ENCODE measurements around the gene FNBP1L.

FNBP1L gene

DNA sequence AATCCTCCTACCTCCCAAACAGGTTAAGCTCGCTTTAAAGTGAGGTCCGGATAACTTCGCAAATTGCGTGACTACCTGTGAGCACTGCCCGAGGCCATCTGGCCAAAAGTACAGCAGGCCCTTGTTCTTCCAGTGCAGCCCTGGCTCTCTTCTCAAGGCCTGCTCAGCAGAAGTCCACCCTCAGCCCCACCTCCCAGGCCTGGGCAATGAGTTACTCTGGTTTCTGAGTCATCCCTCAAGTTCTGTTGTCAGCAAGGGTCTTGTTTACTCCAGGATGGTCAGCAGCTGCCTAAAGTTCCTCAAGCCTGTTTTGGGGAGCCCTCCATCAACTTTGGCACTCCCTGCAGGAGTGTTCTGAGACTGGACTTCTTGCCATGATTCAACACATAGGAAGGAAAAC is 132.0 kb downstream of the FNBP1L start:
- Histone ChIP-seq H3K4me3 (ENCODE audit: low read length, poor library complexity, severe bottlenecking) (no peak overlapping the region), H3K9ac (ENCODE audit: low read depth, low read length, poor library complexity, severe bottlenecking) (no peak overlapping the region), H3F3A (ENCODE audit: low read depth) (no peaks in the 10 kb centered on the region), H4K20me1 (ENCODE audit: insufficient read depth, low read length, poor library complexity, severe bottlenecking) (no peaks in the 10 kb centered on the region), H3K9me3 (ENCODE audit: insufficient read depth, low read depth, low read length) (no peaks in the 10 kb centered on the region), H3K36me3 (ENCODE audit: insufficient read depth, low read length) (no peaks in the 10 kb centered on the region), H3K4me1 (ENCODE audit: insufficient read depth, low read length, poor library complexity, severe bottlenecking) (no peaks in the 10 kb centered on the region), H2AFZ (ENCODE audit: low read length) (no peak overlapping the region), H3K9me2 (replicated peaks; ENCODE audit: low read depth, low read length) (no peaks in the 10 kb centered on the region), H3K79me2 (ENCODE audit: insufficient read depth, low read length) (no peaks in the 10 kb centered on the region), H3K4me2 (ENCODE audit: low read depth, low read length, poor library complexity, severe bottlenecking) (no peak overlapping the region), H3K27me3 (ENCODE audit: insufficient read depth, low read length, poor library complexity, severe bottlenecking) (no peaks in the 10 kb centered on the region)
- TF ChIP-seq, protein P1, sequence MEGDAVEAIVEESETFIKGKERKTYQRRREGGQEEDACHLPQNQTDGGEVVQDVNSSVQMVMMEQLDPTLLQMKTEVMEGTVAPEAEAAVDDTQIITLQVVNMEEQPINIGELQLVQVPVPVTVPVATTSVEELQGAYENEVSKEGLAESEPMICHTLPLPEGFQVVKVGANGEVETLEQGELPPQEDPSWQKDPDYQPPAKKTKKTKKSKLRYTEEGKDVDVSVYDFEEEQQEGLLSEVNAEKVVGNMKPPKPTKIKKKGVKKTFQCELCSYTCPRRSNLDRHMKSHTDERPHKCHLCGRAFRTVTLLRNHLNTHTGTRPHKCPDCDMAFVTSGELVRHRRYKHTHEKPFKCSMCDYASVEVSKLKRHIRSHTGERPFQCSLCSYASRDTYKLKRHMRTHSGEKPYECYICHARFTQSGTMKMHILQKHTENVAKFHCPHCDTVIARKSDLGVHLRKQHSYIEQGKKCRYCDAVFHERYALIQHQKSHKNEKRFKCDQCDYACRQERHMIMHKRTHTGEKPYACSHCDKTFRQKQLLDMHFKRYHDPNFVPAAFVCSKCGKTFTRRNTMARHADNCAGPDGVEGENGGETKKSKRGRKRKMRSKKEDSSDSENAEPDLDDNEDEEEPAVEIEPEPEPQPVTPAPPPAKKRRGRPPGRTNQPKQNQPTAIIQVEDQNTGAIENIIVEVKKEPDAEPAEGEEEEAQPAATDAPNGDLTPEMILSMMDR (conservative IDR thresholded peaks at IDR 0.05; ENCODE audit: low read length), result no peak
- no peak for TF ChIP-seq EZH2phosphoT487 (IDR thresholded peaks at IDR 0.05; ENCODE audit: borderline replicate concordance)

- Histone ChIP-seq H3K4me3 (ENCODE audit: low read length, poor library complexity, severe bottlenecking) (no peak overlapping the region), H3K9ac (ENCODE audit: low read depth, low read length, poor library complexity, severe bottlenecking) (no peak overlapping the region), H3K4me2 (ENCODE audit: low read depth, low read length, poor library complexity, severe bottlenecking) (no peak overlapping the region), H3F3A (ENCODE audit: low read depth) (no peaks in the 10 kb centered on the region), H3K9me3 (ENCODE audit: insufficient read depth, low read depth, low read length) (no peaks in the 10 kb centered on the region), H3K36me3 (ENCODE audit: insufficient read depth, low read length) (no peaks in the 10 kb centered on the region), H3K4me1 (ENCODE audit: insufficient read depth, low read length, poor library complexity, severe bottlenecking) (no peaks in the 10 kb centered on the region), H4K20me1 (ENCODE audit: insufficient read depth, low read length, poor library complexity, severe bottlenecking) (no peaks in the 10 kb centered on the region), H3K9me2 (replicated peaks; ENCODE audit: low read depth, low read length) (no peaks in the 10 kb centered on the region), H3K79me2 (ENCODE audit: insufficient read depth, low read length) (no peaks in the 10 kb centered on the region), H3K27me3 (ENCODE audit: insufficient read depth, low read length, poor library complexity, severe bottlenecking) (no peaks in the 10 kb centered on the region), H2AFZ (ENCODE audit: low read length) (no peak overlapping the region)
- TF ChIP-seq EZH2phosphoT487 (IDR thresholded peaks at IDR 0.05; ENCODE audit: borderline replicate concordance), result no peak
- TF ChIP-seq, protein P1 (conservative IDR thresholded peaks at IDR 0.05; ENCODE audit: low read length), result no peak
Observed at GRCh38 chr1:93581917-93582850, 134.3 kb downstream of the FNBP1L start.

DNA sequence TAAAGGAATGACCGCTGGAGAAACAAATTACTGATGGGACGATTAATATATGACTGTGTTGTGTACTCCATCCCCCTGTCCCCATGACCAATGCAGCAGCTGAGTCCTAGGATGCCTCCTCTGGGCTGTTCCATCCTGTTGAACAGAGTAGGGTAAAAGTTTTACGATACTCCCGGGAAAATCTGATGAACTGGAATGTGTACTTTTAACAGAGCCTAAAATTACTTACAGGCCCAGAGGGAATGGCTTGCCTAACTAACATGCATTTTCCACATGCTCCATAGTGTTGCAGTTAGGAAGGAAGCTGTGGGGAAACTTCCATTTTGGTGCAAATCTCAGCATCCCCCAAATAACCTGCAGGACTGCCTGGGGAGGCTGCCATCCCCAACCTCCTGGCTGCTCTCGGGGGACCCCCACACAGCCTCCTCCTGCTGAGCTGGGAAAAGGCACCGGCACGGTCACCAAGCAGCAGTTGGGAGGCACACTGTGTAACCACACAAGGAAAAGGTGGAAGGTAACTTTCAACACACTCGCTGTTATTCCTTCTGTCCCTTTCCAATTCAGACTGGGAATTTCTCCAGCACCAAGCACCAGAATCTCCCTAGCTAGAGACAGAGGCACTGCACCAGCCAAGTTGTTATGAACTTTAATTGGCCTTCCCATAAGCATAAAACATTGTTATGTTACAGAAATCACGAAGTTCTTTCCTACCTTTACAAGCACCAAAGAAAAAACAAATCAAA is 136.5 kb downstream of the FNBP1L start:
- TF ChIP-seq EZH2phosphoT487 (IDR thresholded peaks at IDR 0.05; ENCODE audit: borderline replicate concordance), result no peak
- TF ChIP-seq, protein P1 (conservative IDR thresholded peaks at IDR 0.05; ENCODE audit: low read length), result no peak
- no peaks in the 10 kb centered on the region for H3F3A ChIP-seq (ENCODE audit: low read depth)
- peaks cover 22% of the 10 kb centered on the region for H3K4me1 ChIP-seq (ENCODE audit: insufficient read depth, low read length, poor library complexity, severe bottlenecking)
- H3K9me3 ChIP-seq (ENCODE audit: insufficient read depth, low read depth, low read length), result no peaks in the 10 kb centered on the region
- no peak overlapping the region for H3K4me3 ChIP-seq (ENCODE audit: low read length, poor library complexity, severe bottlenecking)
- H3K4me2 ChIP-seq (ENCODE audit: low read depth, low read length, poor library complexity, severe bottlenecking), result no peak overlapping the region
- H4K20me1 ChIP-seq (ENCODE audit: insufficient read depth, low read length, poor library complexity, severe bottlenecking), result no peaks in the 10 kb centered on the region
- no peak overlapping the region for H2AFZ ChIP-seq (ENCODE audit: low read length)
- H3K27me3 ChIP-seq (ENCODE audit: insufficient read depth, low read length, poor library complexity, severe bottlenecking), result no peaks in the 10 kb centered on the region
- no peaks in the 10 kb centered on the region for H3K9me2 ChIP-seq (replicated peaks; ENCODE audit: low read depth, low read length)
- H3K79me2 ChIP-seq (ENCODE audit: insufficient read depth, low read length), result no peaks in the 10 kb centered on the region
- H3K36me3 ChIP-seq (ENCODE audit: insufficient read depth, low read length), result no peaks in the 10 kb centered on the region
- H3K9ac ChIP-seq (ENCODE audit: low read depth, low read length, poor library complexity, severe bottlenecking), result no peak overlapping the region

Data from Loucy (cell line).